ENCODE results near the gene FBXL7. TPM values are rescaled to one million over a fixed set of nuclear protein-coding genes. Genes with fewer than 3 reads are reported as not detected.

Gene FBXL7
- total RNA-seq, 1 donor from 2014 or later = 16.2 TPM

DNA sequence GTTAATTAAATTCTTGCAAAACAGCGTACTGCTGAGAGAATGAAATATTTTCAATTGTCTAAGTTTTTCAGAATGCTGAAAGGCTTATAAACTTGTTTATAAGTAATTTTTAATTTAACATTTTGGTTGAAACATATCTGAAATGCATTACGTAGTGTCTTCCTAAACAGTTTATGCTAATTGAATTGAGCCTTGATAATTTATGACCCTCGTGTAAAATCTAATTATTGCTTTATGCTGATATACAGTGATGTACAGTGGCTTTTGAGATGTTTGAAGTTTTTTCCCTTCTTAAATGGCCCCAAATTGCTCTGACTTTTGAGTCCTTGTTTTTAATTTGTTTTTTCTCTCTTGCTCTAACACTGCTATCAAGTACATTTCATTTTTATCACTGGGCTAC lies 262.7 kb downstream of the FBXL7 start:
- DNase-seq = no peak
- ATAC-seq (ENCODE audit: poor library complexity) = no peak
- intact Hi-C loops (cut with DNase I) = no loop called here

DNA sequence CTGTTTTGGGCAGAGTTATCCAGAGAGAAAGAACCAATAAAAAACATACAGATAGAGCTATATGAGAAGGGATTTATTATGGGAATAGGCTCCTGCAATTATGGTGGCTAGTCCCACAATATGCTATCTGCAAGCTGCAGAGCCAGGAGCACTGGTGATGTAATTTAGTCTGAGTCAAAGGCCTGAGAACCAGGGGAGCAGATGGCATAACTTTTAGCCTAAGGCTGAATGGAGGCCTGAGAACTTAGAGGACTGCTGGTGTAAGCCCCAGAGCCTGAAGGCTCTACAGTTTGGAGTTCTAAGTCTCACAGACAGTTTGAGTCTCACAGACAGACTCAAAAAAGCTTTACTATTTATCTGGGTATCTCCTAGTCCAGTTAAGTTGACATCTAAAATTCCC lies 263.8 kb downstream of the FBXL7 start:
- intact Hi-C loops (cut with DNase I) = no loop called here
- ATAC-seq (ENCODE audit: poor library complexity) = no peak
- no peak for DNase-seq

DNA sequence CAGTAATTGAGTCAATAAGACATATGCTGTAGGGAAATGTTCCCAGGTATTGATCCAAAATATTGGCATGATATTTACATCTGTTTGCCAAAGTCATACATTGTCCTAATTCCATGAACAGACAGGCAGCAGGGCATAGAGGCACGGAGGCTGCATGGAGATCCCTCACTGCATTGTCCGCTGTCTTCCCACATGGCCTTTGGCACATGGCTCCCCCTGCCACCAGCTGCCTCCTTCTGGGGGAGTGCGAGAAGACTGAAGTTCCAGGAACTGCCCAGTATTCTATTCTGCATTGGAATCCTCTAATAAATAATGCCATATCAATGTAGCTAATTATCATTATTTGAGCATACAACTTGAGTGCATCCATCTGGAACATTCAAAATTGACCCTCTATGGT lies 269.0 kb downstream of the FBXL7 start:
- intact Hi-C loops (cut with DNase I) = no loop called here
- DNase-seq = no peak
- ATAC-seq (ENCODE audit: poor library complexity) = no peak

- DNase-seq (no peak), ATAC-seq (ENCODE audit: poor library complexity) (no peak)
- intact Hi-C loops (cut with DNase I) = no loop called here
Measured at GRCh38 chr5:15772131-15772530, 272.2 kb downstream of the FBXL7 start.

DNA sequence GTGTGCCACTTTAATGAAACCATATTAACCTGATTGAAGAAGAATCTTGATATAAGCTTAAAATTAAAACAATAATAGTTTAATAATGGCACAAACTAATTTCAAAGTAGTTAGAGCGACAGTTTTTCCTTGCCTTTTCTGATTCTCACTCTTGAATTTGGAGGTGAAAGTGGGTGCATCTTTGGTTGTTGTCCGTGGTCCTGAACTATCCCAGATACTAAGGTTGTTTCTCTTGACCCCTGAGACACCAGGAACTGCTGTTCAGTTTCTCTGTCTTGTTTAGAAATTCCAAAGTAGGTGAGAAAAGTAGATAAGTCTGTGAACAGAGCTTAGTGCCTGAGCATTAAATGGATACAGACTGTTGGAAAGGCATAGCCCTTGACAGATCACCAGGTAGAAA lies 274.7 kb downstream of the FBXL7 start:
- ATAC-seq (ENCODE audit: poor library complexity) (no peak), DNase-seq (no peak)
- intact Hi-C loops (cut with DNase I) = no loop called here

DNA sequence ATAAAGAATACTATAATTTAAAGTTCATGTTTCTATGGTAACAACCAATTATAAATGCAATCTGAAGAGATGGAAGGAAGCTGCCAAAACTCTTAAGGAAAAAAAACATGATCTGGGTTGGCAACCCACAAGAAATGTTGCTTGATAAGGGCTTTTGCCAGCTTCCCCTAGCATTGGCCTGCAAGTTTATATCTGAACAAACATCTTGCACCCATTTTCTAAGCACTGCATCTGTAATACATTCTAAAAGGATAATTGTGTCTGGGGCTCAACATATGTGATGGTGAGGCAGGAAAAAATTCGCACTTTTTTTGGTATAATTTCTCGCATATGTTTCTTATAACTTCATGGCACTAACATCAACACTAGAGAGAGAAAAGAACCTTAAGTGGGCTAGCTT lies 276.4 kb downstream of the FBXL7 start:
- intact Hi-C loops (cut with DNase I) = no loop called here
- ATAC-seq (ENCODE audit: poor library complexity) (no peak), DNase-seq (no peak)

- ATAC-seq (ENCODE audit: poor library complexity) = no peak
- intact Hi-C loops (cut with DNase I) = no loop called here
- DNase-seq = no peak
Measured at GRCh38 chr5:15783734-15784133, 283.8 kb downstream of the FBXL7 start.

DNA sequence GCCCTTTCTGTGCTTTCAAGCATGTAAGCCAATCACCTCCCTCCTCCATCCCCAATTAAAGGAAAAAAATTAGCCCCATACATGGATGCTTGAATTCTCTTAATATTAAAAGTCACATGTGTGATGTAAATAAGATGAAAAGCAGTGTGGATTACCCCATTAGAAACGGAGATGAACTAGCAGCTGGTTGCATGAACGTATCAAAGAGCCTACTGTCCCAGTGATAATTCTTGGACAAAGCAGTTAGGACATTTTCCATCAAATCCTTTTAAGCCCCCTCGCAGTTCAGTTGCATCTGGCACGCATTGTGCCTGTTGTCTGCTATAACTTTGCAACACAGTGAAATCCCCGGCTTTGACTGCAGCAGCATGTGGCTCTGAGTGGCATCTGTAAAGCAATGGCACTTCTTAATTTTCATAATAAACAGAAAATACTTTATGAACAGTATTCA lies 285.6 kb downstream of the FBXL7 start:
- DNase-seq (no peak), ATAC-seq (ENCODE audit: poor library complexity) (no peak)
- intact Hi-C loops (cut with DNase I) = no loop called here

GRCh38 chr5:15786326-15786725 lies 286.3 kb downstream of the FBXL7 start:
- ATAC-seq (ENCODE audit: poor library complexity) (no peak), DNase-seq (no peak)
- intact Hi-C loops (cut with DNase I) = no loop called here

DNA sequence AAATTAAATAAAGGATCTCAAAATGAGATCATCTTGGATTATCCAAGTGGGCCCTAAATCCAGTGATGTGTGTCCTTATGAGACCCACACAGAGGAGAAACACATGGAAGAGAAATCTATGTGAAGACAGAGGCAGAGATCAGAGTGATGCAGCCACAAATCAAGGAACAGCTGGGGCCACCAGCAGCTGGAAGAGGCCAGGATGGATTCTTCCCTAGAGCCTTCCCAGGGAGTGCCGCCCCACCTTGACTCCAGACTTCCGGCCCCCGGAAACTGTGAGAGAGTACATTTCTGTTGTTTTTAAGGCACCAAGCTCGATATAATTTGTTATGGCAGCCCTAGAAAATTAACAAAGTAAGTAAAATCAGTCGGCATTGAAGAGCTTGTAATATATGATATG lies 286.9 kb downstream of the FBXL7 start:
- ATAC-seq (ENCODE audit: poor library complexity) = peak; percentile 52
- DNase-seq = no peak
- intact Hi-C loops (cut with DNase I) = no loop called here

- no peak for ATAC-seq (ENCODE audit: poor library complexity)
- intact Hi-C loops (cut with DNase I) = no loop called here
- DNase-seq = no peak
Measured at GRCh38 chr5:15787681-15788080, 287.7 kb downstream of the FBXL7 start.

GRCh38 chr5:15789642-15790041 lies 289.7 kb downstream of the FBXL7 start:
- DNase-seq = no peak
- intact Hi-C loops (cut with DNase I) = loop anchor here (10.0 kb wide), 1 partner anchor 285 kb away; the partner anchor contains the start of gene FBXL7
- ATAC-seq (ENCODE audit: poor library complexity) = no peak

DNA sequence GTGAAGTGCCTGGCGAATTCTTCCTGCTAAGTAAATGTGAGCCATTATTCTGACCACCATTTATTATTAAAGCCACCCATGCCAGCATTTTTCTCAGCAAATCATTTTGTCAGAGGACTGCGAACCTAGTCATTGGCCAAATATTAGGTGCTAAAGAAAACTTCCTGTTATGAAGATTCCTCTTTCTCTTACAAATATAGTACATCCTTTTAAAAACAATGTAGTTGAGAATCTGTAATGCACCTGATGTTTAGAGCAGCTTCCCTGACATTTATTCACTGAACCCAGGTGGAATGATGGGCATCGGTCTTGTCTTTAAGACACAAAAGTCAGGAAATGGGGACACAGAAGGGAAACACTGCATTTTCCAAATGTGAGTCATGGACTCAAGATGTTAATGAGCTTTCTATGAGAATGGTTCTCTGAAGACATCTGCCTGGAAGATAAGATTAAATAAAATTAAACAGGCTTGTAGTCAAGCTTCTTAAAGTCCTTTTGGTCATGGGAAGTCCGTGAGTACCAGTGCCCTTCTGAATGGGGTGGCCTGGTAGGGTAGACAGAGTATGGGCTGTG lies 290.6 kb downstream of the FBXL7 start:
- no peak for ATAC-seq (ENCODE audit: poor library complexity)
- intact Hi-C loops (cut with DNase I) = loop anchor here (10.0 kb wide), 1 partner anchor 286 kb away; the partner anchor contains the start of gene FBXL7
- DNase-seq = no peak

DNA sequence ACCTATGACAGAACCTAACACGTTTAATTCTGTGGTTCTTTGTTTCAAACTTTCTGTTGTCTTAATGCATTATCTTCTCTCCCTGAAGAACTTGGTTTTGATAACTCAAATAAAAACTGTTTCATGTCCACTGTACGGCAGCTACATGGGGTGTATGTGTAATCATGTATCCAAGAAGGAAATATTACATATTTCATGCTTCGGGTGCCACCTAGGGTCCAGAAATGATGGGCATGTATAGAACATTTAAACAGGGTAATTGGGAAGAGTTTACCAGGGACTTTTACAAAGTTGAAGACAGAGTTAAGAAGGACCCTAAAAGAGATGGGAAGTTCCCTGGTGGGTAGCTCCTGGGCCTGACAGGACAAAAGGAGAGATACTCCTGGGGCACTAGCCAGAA lies 291.3 kb downstream of the FBXL7 start:
- no peak for DNase-seq
- intact Hi-C loops (cut with DNase I) = loop anchor here (10.0 kb wide), 1 partner anchor 286 kb away; the partner anchor contains the start of gene FBXL7
- no peak for ATAC-seq (ENCODE audit: poor library complexity)

GRCh38 chr5:15791859-15792258 lies 291.9 kb downstream of the FBXL7 start:
- no peak for DNase-seq
- no peak for ATAC-seq (ENCODE audit: poor library complexity)
- intact Hi-C loops (cut with DNase I) = loop anchor here (10.0 kb wide), 1 partner anchor 287 kb away; the partner anchor contains the start of gene FBXL7

DNA sequence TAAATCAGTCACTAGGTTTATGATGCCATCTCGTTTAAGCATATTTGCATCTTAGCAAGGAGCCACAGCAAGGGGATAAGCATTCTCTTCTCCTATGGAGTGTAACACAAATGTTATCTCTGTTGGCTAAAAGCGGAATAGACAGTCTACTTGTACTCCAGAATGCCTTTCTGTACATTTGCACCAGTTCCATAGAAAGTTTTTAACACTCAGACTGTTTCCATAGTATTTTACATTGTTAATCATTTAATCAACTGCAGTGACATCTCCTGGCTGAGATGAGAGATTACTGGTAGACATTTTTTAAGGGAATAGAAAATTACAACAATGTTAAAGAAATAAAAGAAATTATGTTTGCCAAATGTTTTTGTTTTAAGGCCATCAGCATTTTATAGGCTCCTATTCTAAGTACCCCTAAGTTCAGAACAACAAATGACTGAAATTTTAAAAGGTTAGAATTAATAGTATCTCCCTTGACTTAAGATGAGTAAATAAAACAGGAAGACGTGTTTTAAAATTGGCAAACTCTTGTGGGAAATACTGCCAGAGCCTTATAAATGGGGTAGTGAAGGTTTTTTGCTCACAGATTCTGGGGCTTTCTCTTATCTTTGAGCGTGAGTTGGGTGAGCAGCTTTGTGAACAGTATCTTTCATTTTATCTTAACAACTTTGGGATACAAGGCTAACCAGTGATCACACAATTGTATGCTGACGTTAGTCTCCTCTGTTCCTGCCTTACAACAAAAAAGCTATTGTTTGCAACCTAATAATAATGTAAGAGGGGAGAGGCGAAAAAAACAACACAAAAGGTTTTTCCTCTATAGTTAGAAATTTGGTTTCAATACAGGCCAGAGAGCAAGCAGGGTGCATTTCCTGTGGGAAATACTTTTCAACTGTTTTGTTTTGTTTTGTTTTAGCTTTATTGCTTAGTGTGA lies 294.3 kb downstream of the FBXL7 start:
- no peak for ATAC-seq (ENCODE audit: poor library complexity)
- DNase-seq = no peak
- intact Hi-C loops (cut with DNase I) = loop anchor here (10.0 kb wide), 1 partner anchor 290 kb away; the partner anchor contains the start of gene FBXL7

DNA sequence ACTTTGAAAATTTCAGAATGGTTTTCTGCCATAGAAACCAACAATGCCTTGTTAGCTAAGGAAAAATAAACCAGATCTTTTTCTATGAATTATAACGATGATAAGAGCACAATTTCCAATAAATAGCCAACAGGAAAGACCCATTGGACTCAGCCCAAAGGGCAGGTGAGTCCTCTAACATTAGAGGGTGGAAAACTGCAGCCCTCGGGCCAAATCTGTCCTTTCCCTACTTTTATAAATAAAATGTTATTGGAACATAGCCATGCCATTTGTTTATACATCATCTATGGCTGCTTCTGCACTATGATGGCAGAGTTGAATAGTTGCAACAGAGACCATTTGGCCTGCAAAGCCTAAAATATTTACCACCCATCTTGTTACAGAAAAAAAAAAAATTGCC lies 296.1 kb downstream of the FBXL7 start:
- intact Hi-C loops (cut with DNase I) = loop anchor here (10.0 kb wide), 1 partner anchor 291 kb away; the partner anchor contains the start of gene FBXL7
- DNase-seq (no peak), ATAC-seq (ENCODE audit: poor library complexity) (no peak)

DNA sequence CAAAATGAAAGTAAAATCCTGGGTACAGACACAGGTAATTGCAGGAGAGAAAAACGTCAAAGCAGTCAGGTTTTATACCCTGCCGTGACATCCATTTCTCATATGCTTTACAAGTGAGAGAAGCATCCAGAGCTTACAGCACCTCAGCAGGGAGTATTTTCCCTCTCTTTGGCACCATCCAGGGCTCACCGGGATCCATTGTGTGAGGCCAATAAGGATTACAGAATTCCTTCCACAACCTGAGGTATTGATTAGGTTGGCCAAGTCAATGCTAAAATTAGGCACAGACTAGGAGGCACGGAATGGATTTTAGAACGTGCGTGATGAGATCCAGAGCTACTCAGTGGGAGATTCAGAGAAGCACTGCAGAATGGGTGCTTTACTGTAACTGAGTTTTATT lies 296.6 kb downstream of the FBXL7 start:
- DNase-seq (no peak), ATAC-seq (ENCODE audit: poor library complexity) (no peak)
- intact Hi-C loops (cut with DNase I) = loop anchor here (10.0 kb wide), 1 partner anchor 292 kb away; the partner anchor contains the start of gene FBXL7

- no peak for ATAC-seq (ENCODE audit: poor library complexity)
- intact Hi-C loops (cut with DNase I) = loop anchor here (10.0 kb wide), 1 partner anchor 292 kb away; the partner anchor contains the start of gene FBXL7
- DNase-seq = no peak
Measured at GRCh38 chr5:15797116-15797515, 297.1 kb downstream of the FBXL7 start.

GRCh38 chr5:15798006-15798405 lies 298.0 kb downstream of the FBXL7 start:
- ATAC-seq (ENCODE audit: poor library complexity) = peak; percentile 81
- intact Hi-C loops (cut with DNase I) = loop anchor here (10.0 kb wide), 1 partner anchor 293 kb away; the partner anchor contains the start of gene FBXL7

More at GRCh38 chr5:15798006-15798405, 298.0 kb downstream of the FBXL7 start:
- peak; percentile 49 for DNase-seq

Measured in Right ventricle myocardium superior (tissue), 1 donor.